HEK293 (cell line): ENCODE results near the gene CTSA.

Source experiments
- CTCF ChIP-seq: fragments of 450-650 bp; formaldehyde crosslinking; IDR thresholded peaks from 2 replicates; pipeline ENCODE4 v1.5.1; 2016; ENCODE audit warnings: missing biosample characterization, missing genetic modification characterization
- ZNF274 ChIP-seq, 2 experiments: fragments of 200-500 bp in 1 of 2; fragments of 450-650 bp in 1 of 2; sonication (Bioruptor generic) in 1 of 2; formaldehyde crosslinking in 1 of 2; IDR thresholded peaks; 2 replicates each; pipeline versions ENCODE4 v1.5.1 to v1.6.1; 2014 to 2016; ENCODE audit warnings: borderline replicate concordance in 1 of 2, inconsistent platforms in 1 of 2, low read length in 1 of 2, missing biosample characterization in 1 of 2, missing genetic modification characterization in 1 of 2
- ZNF394 ChIP-seq: fragments of 450-650 bp; formaldehyde crosslinking; IDR thresholded peaks from 2 replicates; pipeline ENCODE4 v1.5.1; 2016; ENCODE audit warnings: missing biosample characterization, missing genetic modification characterization, mild to moderate bottlenecking, moderate library complexity, borderline replicate concordance
- ZNF585B ChIP-seq: fragments of 450-650 bp; formaldehyde crosslinking; IDR thresholded peaks from 2 replicates; pipeline ENCODE4 v1.5.1; 2016; ENCODE audit warnings: missing biosample characterization, missing genetic modification characterization
- ZNF660 ChIP-seq: fragments of 450-650 bp; IDR thresholded peaks from 2 replicates; pipeline ENCODE4 v1.5.1; 2018; ENCODE audit warnings: missing biosample characterization, mild to moderate bottlenecking, missing genetic modification characterization
- ZNF768 ChIP-seq: fragments of 450-650 bp; formaldehyde crosslinking; IDR thresholded peaks from 2 replicates; pipeline ENCODE4 v1.5.1; 2018; ENCODE audit warnings: missing biosample characterization, mild to moderate bottlenecking, missing genetic modification characterization

GRCh38 chr20:45882469-45883099, 8.6 kb upstream of the CTSA start:
- TF ChIP-seq CTCF (tag by site-specific recombination), result no peak
- no peak for TF ChIP-seq ZNF274 (IDR thresholded peaks at IDR 0.05; ENCODE audit: low read length)
- TF ChIP-seq ZNF274 (tag by site-specific recombination; IDR thresholded peaks at IDR 0.05; ENCODE audit: borderline replicate concordance), result no peak
- no peak for TF ChIP-seq ZNF394 (tag by site-specific recombination)
- no peak for TF ChIP-seq ZNF768 (tag by site-specific recombination)
- TF ChIP-seq ZNF585B (tag by site-specific recombination), result no peak
- no peak for TF ChIP-seq ZNF660 (tag by site-specific recombination)
